ENCODE data around the gene FOXJ3.

FOXJ3 gene

DNA sequence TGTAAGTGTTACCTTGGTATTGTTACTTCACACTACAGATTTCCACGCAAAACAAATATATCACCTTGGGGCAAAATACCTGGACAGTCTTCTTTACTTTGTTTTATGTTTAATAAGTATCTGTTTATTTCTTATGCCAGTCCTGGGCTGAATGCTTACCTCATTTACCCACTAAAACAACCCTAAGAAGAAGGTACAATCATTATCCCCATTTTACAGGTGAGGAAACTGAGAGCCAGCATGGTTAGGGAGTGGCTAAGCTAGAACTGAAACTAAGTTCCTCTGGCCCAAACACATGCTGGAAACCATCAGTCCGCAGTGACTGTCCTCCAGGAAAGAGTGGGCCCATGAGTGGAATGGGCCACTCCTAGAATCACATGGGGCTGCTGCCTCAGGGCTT is 194.8 kb downstream of the FOXJ3 start:
- no peak for FAIRE-seq
- DNase-seq (ENCODE audit: insufficient read length, low spot score) = no peak
- no peak for TF ChIP-seq CTCF (IDR thresholded peaks at IDR 0.05; ENCODE audit: insufficient read depth, missing control alignments)

GRCh38 chr1:42139444-42139843 is 195.6 kb downstream of the FOXJ3 start:
- no peak for DNase-seq (ENCODE audit: insufficient read length, low spot score)
- TF ChIP-seq CTCF (IDR thresholded peaks at IDR 0.05; ENCODE audit: insufficient read depth, missing control alignments) = no peak
- FAIRE-seq = no peak

- no peak for DNase-seq (ENCODE audit: insufficient read length, low spot score)
- FAIRE-seq = no peak
- TF ChIP-seq CTCF (IDR thresholded peaks at IDR 0.05; ENCODE audit: insufficient read depth, missing control alignments) = no peak
Observed at GRCh38 chr1:42138586-42138985, 196.4 kb downstream of the FOXJ3 start.

GRCh38 chr1:42137766-42138165 is 197.3 kb downstream of the FOXJ3 start:
- FAIRE-seq = no peak

DNA sequence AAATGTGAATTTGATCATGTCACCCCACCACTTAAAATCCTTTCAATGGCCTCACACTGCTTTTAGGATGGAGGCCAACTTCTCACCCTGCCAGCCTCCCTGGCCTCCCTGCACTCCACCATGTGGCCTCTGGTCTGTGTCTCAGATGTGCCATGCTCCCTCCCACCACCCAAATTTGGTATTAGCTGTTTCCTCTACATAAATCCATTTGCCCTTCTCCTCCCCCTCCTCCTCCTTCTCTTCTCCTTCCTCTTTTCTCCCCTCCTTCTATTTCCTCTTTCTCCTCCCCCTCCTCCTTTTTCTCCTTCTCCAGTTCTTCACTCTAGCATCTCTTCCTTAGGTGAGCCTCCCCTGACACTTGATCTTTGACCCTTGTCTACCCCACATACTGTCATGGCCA is 198.6 kb downstream of the FOXJ3 start:
- FAIRE-seq (no peak), DNase-seq (ENCODE audit: insufficient read length, low spot score) (no peak)
- TF ChIP-seq CTCF (IDR thresholded peaks at IDR 0.05; ENCODE audit: insufficient read depth, missing control alignments) = no peak

More at GRCh38 chr1:42137766-42138165, 197.3 kb downstream of the FOXJ3 start:
- no peak for DNase-seq (ENCODE audit: insufficient read length, low spot score)
- no peak for TF ChIP-seq CTCF (IDR thresholded peaks at IDR 0.05; ENCODE audit: insufficient read depth, missing control alignments)

DNA sequence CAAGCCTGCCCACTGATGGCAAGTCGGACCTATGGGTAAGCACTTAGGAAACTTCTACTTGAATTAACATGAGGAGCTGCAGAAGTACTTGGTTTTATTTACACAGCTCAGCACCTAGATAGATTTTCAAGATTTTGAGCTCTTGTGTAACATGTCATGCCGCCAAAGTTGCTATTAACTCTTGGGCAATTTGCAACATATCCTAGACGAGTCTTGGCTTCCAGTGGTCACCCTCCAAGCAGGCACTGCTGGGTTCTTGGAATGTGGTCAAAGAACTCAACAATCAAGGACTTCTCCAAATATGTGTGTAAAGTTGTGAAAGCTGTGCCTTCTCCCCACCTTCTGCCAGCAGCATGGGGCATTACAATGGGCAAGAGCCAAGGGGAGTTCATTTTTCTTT is 199.6 kb downstream of the FOXJ3 start:
- no peak for FAIRE-seq
- TF ChIP-seq CTCF (IDR thresholded peaks at IDR 0.05; ENCODE audit: insufficient read depth, missing control alignments) = no peak
- no peak for DNase-seq (ENCODE audit: insufficient read length, low spot score)

- FAIRE-seq (no peak), DNase-seq (ENCODE audit: insufficient read length, low spot score) (no peak)
- no peak for TF ChIP-seq CTCF (IDR thresholded peaks at IDR 0.05; ENCODE audit: insufficient read depth, missing control alignments)
Observed at GRCh38 chr1:42133809-42134526, 201.1 kb downstream of the FOXJ3 start.
